GM12892 (cell line): ENCODE measurements around the gene LYPD6.

Experiments used
- POLR2A ChIP-seq: IDR thresholded peaks from 2 replicates; pipeline ENCODE4 v1.6.1; 2011; ENCODE audit warnings: low read depth, low read length, control low read depth
- POLR2AphosphoS5 ChIP-seq: IDR thresholded peaks from 2 replicates; pipeline ENCODE4 v1.6.1; 2011; ENCODE audit warnings: low read depth, low read length, control low read depth
- TAF1 ChIP-seq: IDR thresholded peaks from 2 replicates; pipeline ENCODE4 v1.6.1; 2011; ENCODE audit warnings: low read depth, mild to moderate bottlenecking, control low read depth, low read length, borderline replicate concordance

DNA sequence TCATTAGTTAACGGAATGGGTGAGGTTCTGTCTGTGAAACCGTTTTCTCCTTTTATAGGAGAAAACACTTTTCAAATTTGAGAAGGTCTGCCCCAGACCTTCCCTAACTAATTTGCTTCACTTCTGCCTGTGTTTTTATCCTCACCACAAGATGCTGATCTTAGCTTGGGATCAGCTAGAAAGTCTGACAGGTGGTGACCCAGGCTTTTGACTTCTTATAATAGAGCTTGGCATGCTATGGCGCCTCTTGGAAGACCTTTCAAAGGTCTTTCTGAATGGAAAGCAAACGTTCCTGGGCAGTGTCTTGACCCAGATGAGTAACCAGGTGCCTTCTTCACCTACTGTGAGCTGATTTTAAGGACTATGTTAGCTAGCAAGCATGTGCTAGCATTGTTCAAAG, 91.4 kb downstream of the LYPD6 start:
- TF ChIP-seq POLR2A (no peak), TAF1 (no peak), POLR2AphosphoS5 (no peak)
